ENCODE data around the gene GAL3ST2.

GRCh38 chr2:241788135-241788534 is 11.5 kb downstream of the GAL3ST2 start:
- TF ChIP-seq EZH2 (IDR thresholded peaks at IDR 0.05) (no peak), FOXP2 (optimal IDR thresholded peaks at IDR 0.05; ENCODE audit: control extremely low read depth, extremely low read length, insufficient read depth) (no peak), POLR2AphosphoS5 (IDR thresholded peaks at IDR 0.05; ENCODE audit: borderline replicate concordance, low read depth, low read length) (no peak)

Data from SK-N-MC (cell line).